Measurements from ENCODE around the gene MRPL58.
A peak's percentile ranks its signal among the peaks of the same experiment; 100 is the strongest.
"Not testable (repeated sequence)": the region's sequence is repeated elsewhere in the genome, so short reads cannot be mapped to it uniquely, and the experiment has no call there.

The MRPL58 gene

GRCh38 chr17:74987909-74988711, 24.4 kb upstream of the MRPL58 start:
- DNase-seq: peak; percentile 12

- no peak for DNase-seq
Measured at GRCh38 chr17:74990581-74991105, 21.8 kb upstream of the MRPL58 start.

GRCh38 chr17:74992223-74992622, 20.2 kb upstream of the MRPL58 start:
- DNase-seq: no peak

- no peak for DNase-seq
Measured at GRCh38 chr17:74994440-74994839, 18.0 kb upstream of the MRPL58 start.

- no peak for DNase-seq
Measured at GRCh38 chr17:74995847-74996246, 16.6 kb upstream of the MRPL58 start.

- no peak for DNase-seq
Measured at GRCh38 chr17:74998783-74999182, 13.7 kb upstream of the MRPL58 start.

- no peak for DNase-seq
Measured at GRCh38 chr17:74999523-74999922, 12.9 kb upstream of the MRPL58 start.

- DNase-seq: no peak
Measured at GRCh38 chr17:75001915-75002843, 10.3 kb upstream of the MRPL58 start.

- DNase-seq: no peak
Measured at GRCh38 chr17:75003070-75003956, 9.2 kb upstream of the MRPL58 start.

- DNase-seq: no peak
Measured at GRCh38 chr17:75003957-75004355, 8.5 kb upstream of the MRPL58 start.

- DNase-seq: no peak
Measured at GRCh38 chr17:75004371-75004770, 8.1 kb upstream of the MRPL58 start.

- DNase-seq: no peak
Measured at GRCh38 chr17:75005291-75005690, 7.2 kb upstream of the MRPL58 start.

- DNase-seq: not testable (repeated sequence)
Measured at GRCh38 chr17:75006084-75006483, 6.4 kb upstream of the MRPL58 start.

- no peak for DNase-seq
Measured at GRCh38 chr17:75006653-75007052, 5.8 kb upstream of the MRPL58 start.

- DNase-seq: no peak
Measured at GRCh38 chr17:75008373-75008772, 4.1 kb upstream of the MRPL58 start.

- DNase-seq: no peak
Measured at GRCh38 chr17:75009139-75009724, 3.2 kb upstream of the MRPL58 start.

- DNase-seq: peak; percentile 52
Measured at GRCh38 chr17:75010683-75011400, 1.6 kb upstream of the MRPL58 start.

GRCh38 chr17:75011401-75012095, 922 bp upstream of the MRPL58 start:
- peak; percentile 45 for DNase-seq

- no peak for DNase-seq
Measured at GRCh38 chr17:75012096-75012345, 449 bp upstream of the MRPL58 start.

- no peak for DNase-seq
Measured at GRCh38 chr17:75013092-75013559, 656 bp downstream of the MRPL58 start.

GRCh38 chr17:75019146-75019545, 6.7 kb downstream of the MRPL58 start:
- DNase-seq: no peak

Measured in NCI-H1092 treated with DMSO at 0.1 percent for 48 hours (cell line).